Stimulated activated CD4-positive, alpha-beta T cell treated with anti-CD3 and anti-CD28 coated beads, TNF-alpha, amount 100 ng/mL, for 1 hour (primary cell): ENCODE measurements around the gene NDUFB4.
"Not testable (repeated sequence)": the region's sequence is repeated elsewhere in the genome, so short reads cannot be mapped to it uniquely, and the experiment has no call there.

Experiments used
- DNase-seq, 3 donors: peaks; one replicate each; pipeline ENCODE4 v3.0.0-alpha.2; 2020; ENCODE audit warnings: low read depth in 3 of 3, low spot score in 1 of 3

NDUFB4 gene

GRCh38 chr3:120637851-120638559 lies 41.9 kb downstream of the NDUFB4 start:
- DNase-seq: no peak

- not testable (repeated sequence) for DNase-seq
Measured at GRCh38 chr3:120638820-120639219, 42.7 kb downstream of the NDUFB4 start.

- DNase-seq: no peak
Measured at GRCh38 chr3:120640231-120640630, 44.1 kb downstream of the NDUFB4 start.

GRCh38 chr3:120641696-120642246 lies 45.6 kb downstream of the NDUFB4 start:
- DNase-seq: no peak

- no peak for DNase-seq
Measured at GRCh38 chr3:120642368-120642948, 46.3 kb downstream of the NDUFB4 start.

GRCh38 chr3:120645083-120645845 lies 49.1 kb downstream of the NDUFB4 start:
- no peak for DNase-seq

- DNase-seq: no peak
Measured at GRCh38 chr3:120646771-120647432, 50.8 kb downstream of the NDUFB4 start.

- DNase-seq: no peak
Measured at GRCh38 chr3:120648290-120648689, 52.2 kb downstream of the NDUFB4 start.

GRCh38 chr3:120649830-120650233 lies 53.7 kb downstream of the NDUFB4 start:
- DNase-seq: no peak

GRCh38 chr3:120650311-120650710 lies 54.2 kb downstream of the NDUFB4 start:
- no peak for DNase-seq
